GM12874 (cell line): ENCODE data around the gene CD8B.

ENCODE experiments used
- CTCF ChIP-seq: IDR thresholded peaks from 2 replicates; pipeline ENCODE4 v1.5.1; 2011; ENCODE audit warnings: low read depth, mild to moderate bottlenecking, control low read depth, low read length, moderate library complexity; ENCODE audit not compliant: insufficient read depth

CD8B gene

GRCh38 chr2:86779971-86780370 is 81.7 kb downstream of the CD8B start:
- TF ChIP-seq CTCF: no peak

- no peak for TF ChIP-seq CTCF
These were observed 82.7 kb downstream of the CD8B start for GRCh38 chr2:86778957-86779356.

GRCh38 chr2:86776532-86776931 is 85.2 kb downstream of the CD8B start:
- no peak for TF ChIP-seq CTCF

- no peak for TF ChIP-seq CTCF
These were observed 86.3 kb downstream of the CD8B start for GRCh38 chr2:86775338-86775737.

- TF ChIP-seq CTCF: no peak
These were observed 86.8 kb downstream of the CD8B start for GRCh38 chr2:86774862-86775261.

- no peak for TF ChIP-seq CTCF
These were observed 89.1 kb downstream of the CD8B start for GRCh38 chr2:86772611-86773010.

GRCh38 chr2:86770816-86771301 is 90.8 kb downstream of the CD8B start:
- no peak for TF ChIP-seq CTCF

GRCh38 chr2:86769838-86770237 is 91.8 kb downstream of the CD8B start:
- no peak for TF ChIP-seq CTCF
